GM18858 (cell line): ENCODE results near the gene SKI.
"Not testable (repeated sequence)": the region's sequence is repeated elsewhere in the genome, so short reads cannot be mapped to it uniquely, and the experiment has no call there.

Source experiments
- ATAC-seq: cut with Tn5 transposase; IDR thresholded peaks from one replicate; pipeline ENCODE4 v1.9.1; 2021; ENCODE audit not compliant: unreplicated experiment

Gene SKI

DNA sequence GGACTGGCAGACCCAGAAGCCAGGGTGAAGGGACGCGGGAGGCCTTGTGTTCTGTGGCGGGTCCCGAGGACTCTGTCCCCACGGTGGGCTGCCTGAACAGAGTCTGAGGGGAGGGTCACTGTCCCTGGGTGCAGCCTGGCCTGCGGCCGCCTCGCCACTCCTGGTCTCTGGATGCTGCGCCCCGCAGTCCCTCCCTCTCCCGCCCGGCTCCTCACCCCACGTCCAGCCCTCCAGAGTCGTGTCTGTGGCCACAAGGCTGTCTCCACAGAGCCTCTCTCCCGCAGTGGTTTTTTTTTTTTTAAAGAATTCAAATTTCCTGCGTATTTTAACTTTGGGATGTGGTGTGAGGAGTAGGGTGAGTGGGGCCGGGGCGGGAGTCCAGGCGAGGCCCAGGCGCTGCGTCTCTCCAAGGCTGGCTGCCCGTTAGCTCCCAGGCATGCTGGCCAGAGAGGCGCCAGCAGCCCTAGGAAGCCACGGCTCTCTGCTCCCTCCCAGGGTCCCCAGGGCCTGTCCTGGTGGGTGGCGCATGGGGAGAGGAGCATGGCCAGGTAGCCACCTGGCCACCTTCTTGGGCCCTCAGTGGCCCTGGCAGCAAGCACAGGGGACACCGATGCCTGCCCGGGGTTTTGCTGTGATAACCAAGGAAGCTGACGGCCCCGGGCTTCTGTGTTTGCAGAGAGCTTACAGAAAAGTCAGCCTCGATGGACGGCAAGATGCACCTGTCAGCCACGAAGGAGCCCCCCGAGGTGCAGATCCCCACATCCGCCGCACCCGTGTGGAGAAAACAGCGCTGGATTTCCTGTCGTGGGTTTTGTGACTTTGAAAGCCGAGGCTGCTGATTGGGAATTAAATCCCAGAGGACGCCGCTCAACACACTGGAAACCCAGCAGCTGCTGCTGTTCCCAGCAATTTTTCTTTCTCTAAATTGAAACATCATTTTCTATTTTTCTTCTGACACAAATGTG, 90.5 kb downstream of the SKI start:
- no peak for ATAC-seq

GRCh38 chr1:2319291-2319690, 91.2 kb downstream of the SKI start:
- no peak for ATAC-seq

- ATAC-seq: no peak
These were observed 91.9 kb downstream of the SKI start for GRCh38 chr1:2320006-2320405.

- no peak for ATAC-seq
These were observed 92.9 kb downstream of the SKI start for GRCh38 chr1:2320760-2321667.

GRCh38 chr1:2322065-2322571, 94.0 kb downstream of the SKI start:
- ATAC-seq: no peak

GRCh38 chr1:2322581-2323211, 94.6 kb downstream of the SKI start:
- no peak for ATAC-seq

- ATAC-seq: no peak
These were observed 95.4 kb downstream of the SKI start for GRCh38 chr1:2323451-2323974.

DNA sequence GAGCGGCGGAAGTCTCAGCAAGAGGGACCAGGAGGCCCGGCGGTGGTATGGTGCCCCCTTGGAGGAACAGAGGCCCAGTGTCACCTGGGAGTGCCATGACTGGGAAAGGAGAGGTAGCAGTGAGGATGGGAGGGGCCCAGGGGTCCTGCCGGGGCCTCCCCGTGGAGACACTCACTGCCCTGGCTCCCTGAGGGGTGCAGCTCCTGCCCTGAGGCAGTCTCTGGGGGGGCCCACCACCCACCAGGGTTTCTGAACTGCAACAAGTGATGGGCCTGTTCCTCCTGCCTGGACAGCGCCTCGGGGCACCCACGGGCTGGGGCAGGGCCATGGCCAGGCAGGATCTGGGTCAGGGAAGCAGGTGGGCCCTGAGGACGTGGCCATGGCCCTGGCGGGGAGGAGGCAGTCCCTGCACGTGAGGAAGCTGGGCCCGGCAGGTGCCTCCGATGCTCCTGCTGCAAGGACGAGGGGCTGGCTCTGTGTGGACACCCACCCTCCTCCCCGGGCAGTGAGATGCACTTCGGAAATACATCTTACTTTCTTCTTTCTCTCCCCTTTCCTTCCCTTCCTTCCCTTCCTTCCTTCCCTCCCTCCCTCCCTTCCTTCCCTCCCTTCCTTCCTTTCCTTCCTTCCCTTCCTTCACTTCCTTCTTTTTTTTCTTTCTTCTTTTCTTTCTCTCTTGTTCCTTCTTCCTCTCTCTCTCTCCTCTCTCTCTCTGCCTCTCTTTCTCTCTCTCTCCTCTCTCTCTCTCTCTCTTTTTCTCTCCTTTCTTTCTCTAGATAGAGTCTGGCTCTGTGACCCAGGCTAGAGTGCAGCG, 96.6 kb downstream of the SKI start:
- no peak for ATAC-seq

GRCh38 chr1:2326524-2326923, 98.4 kb downstream of the SKI start:
- no peak for ATAC-seq

DNA sequence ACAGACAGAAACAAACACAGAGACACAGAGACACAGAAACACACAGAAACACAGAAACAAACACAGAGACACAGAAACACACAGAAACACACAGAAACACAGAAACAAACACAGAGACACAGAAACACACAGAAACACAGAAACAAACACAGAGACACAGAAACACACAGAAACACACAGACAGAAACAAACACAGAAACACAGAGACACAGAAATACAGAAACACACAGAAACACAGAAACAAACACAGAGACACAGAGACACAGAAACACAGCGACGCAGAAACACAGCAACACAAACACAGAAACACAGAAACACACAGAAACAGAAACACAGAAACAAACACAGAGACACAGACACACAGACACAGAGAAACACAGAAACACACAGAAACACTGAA, 99.0 kb downstream of the SKI start:
- not testable (repeated sequence) for ATAC-seq

DNA sequence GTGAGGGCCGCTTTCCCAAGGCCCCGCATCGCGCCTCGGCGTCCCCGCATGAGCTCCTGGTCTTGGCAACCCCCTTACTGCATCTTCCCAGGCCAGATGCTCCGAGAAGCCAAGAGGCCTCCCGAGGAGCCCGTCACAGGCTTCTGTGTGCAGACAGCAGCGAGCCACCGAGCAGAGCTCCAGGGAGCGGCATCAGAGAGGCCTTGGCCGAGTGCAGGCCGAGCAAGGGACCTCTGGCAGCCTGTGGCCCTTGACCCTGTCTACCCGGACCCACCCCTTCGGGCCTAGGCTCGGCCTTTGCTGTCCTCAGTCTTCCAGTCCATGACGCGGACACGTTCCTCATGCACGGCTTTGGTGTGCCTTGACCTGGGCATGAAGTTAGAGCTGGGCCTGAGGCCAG, 99.7 kb downstream of the SKI start:
- ATAC-seq: no peak

DNA sequence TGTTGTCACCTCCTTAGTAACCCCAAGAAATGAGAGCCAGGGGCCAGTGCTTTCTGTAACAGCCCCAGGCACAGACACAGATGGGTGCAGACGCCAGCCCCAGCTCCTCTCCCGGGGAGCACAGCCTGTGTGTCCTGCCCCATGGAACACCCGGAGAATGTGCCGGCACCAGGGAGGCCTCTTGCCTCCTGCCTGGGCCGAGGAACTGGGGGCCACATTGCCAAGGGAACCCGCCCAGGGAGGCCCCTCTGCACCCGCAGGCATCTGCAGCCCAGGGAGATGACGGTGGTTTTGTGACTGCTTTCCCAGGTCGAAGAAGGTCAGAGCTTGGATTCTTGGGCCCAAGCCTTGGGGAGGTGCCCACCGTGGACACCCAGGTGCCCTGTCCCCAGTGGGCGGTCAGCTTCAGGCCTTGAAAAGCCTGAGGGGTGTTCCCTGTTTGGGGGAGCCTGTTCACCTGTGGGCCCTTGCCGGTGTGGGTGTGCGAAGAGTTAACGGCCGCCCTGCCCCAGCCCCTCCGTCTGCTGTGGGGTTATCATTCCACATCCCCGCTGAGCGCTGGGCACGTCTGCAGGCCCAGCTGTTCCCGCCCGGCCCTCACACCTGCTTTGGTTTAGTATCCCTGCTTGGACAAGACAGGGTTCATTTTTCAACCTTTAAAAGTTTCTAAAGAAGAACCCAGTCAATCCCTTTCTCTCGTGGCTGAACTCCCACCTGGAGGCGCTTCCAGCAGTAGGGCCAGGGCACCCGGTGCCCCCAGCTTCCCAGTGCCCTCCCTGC, 100.7 kb downstream of the SKI start:
- ATAC-seq: no peak

DNA sequence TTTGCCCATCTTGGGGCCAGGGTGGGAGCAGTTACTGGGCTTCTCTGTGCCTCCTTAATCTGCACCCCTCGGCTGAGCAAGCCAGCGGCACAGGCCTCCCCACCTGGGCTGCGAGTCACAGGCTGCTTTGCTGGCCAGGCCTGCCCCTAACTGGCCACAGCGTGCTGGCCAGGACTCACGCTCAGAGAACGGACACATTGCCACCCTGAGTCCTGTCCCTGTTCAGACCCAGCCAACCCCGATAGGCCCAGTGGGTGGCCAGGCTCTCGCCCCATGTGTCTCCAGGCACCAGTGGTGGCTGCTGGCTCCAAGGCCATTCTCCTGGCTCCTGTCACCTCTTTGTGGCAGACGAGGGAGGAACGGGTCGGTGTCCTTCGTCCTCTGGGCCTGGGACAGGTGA, 101.9 kb downstream of the SKI start:
- ATAC-seq: no peak

DNA sequence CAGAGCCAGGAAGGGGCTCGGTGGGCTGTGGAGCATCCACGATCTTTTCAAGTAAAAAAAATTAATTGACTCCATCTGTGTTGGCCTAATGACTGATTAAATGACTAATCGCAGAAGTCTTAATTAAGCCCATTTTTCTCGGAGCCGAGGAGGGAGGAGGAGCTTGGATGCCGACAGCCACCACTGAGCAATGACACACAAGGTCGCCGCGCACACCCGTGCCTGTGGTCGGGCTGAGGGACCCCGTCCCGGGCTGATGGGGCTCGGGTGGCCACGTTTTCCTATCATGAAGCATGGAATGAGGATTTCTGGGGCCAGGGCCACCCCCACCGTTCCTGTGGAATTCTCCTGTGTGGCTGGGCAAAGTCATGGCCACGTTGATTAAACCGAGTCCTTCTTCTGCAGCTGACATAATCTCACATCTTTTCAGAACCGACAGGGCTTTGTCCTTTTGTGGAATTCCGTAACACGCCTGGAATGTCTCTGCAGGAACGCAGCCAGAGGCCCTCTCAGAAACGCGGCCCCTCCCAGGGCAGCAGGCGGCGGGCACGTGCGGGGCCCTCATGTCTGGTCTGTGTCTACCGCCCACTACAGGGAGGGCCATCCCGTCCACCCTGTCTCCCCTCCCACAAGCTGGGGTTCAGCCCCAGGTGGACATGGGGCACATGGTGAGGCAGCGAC, 102.5 kb downstream of the SKI start:
- no peak for ATAC-seq

GRCh38 chr1:2331200-2331544, 103.1 kb downstream of the SKI start:
- ATAC-seq: no peak

- not testable (repeated sequence) for ATAC-seq
These were observed 103.5 kb downstream of the SKI start for GRCh38 chr1:2331580-2331979.

DNA sequence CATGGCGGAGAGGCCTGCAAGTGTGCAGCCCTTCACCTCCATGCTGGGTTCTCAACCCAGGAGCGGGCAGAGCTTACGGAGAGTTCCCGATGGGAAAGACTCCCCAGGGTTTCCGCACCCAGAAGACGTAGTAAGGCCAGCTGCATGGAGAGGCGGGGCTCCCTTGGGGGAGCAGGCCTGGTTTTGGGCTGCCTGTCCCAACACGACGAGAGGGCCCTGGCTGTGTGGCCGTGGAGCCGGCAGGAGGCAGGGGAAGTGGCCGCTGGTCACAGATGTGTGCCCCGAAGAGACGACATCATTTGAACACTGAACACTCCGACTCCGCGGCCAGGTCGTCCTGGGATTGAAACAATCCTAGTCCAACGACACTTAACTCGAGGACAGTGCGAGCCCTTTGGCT, 106.2 kb downstream of the SKI start:
- ATAC-seq: no peak

- ATAC-seq: no peak
These were observed 106.9 kb downstream of the SKI start for GRCh38 chr1:2334883-2335534.
